ENCODE measurements around the gene FSD1.
"Not testable (repeated sequence)": the region's sequence is repeated elsewhere in the genome, so short reads cannot be mapped to it uniquely, and the experiment has no call there.

FSD1 gene

DNA sequence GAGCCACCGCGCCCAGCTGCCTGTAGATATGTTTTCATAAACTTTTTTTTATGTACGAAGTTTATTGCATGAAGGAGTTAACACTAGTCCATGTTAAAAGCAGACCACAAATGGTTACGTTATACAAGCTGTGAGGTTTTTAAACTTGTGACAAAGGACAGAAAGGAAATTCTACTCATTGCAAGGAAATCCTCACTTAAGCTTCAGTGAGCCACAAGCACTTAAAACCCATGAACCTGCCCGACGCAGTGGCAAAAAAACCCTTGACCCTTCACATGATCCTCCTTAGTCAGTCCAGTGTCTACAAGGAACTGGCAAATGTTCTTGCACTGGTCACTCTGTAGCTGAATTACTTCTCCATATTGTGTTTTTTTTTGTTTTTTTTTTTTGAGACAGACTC lies 43.1 kb downstream of the FSD1 start:
- DNase-seq = no peak

DNA sequence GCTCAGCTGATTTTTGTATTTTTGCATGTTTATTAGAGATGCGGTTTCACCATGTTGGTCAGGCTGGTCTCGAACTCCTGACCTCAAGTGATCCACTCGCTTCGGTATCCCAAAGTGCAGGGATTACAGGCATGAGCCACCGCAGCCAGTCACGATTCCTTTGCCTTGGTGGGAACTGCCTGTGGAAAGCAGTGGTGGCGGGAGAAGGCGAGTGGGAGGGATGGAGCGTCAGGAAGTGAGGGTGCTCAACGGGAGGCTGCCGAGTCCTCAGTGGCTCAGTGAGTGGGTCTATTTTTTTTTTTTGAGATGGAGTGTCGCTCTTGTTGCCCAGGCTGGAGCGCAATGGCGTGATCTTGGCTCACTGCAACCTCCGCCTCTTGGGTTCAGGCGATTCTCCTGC lies 44.8 kb downstream of the FSD1 start:
- not testable (repeated sequence) for DNase-seq

DNA sequence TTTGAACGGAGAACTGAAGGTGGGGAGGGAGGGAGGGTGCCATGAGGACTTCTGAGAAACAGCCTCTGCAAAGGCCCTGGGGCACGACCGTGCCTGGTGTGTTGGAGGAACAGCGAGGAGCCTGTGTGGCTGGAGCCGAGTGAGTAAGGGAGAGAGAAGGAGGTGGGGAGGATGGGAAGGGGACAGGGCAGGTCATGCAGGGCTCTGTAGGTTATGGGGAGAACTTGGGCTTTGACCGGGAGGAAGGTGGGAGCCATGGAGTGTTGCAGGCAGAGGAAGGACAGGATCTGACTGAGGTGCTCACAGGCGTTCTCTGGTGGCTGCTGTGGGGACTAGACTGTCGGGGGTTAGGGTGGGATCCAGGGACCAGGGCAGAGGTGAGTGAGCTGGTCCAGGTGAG lies 45.7 kb downstream of the FSD1 start:
- no peak for DNase-seq

DNA sequence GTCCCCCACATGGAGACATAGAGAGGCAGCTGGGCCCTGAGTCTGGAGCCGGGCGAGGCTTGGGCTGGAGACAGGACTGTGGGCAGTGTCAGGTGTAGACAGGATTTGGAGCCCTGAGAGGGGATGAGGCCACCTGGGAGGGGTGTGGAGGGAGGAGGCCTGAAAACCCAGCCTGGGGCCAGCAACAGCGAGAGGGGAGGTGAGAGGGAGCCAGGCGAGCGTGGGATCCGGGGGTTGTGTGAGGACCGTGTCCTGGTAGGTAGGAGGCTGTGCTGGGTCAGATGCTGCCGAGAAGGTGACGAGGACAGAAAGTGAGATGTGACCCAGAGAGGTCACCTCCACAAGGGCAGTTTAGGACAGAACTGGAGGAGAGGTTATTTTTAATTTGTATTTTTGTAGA lies 46.3 kb downstream of the FSD1 start:
- DNase-seq = no peak

DNA sequence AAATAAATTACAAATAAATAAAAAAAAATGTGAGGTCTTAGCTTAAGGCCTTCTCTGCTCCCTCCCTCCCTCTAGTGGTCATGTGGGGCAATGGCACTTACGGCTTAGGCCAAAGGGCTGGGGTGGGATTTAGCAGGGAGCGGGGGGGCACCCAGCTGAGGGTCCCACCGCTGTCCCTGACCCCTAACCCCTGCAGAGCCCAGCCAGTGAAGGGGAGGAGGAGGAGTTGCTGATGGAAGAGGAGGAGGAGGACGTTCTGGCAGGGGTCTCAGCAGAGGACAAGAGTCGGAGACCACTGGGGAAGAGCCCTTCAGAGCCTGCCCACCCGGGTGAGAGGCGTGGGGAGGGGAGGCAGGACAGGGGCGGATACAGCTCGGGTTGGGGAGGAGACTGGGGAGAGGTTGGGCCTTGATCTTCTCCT lies 48.3 kb downstream of the FSD1 start:
- peak in 1 of 2 experiments; percentile 18 for DNase-seq

DNA sequence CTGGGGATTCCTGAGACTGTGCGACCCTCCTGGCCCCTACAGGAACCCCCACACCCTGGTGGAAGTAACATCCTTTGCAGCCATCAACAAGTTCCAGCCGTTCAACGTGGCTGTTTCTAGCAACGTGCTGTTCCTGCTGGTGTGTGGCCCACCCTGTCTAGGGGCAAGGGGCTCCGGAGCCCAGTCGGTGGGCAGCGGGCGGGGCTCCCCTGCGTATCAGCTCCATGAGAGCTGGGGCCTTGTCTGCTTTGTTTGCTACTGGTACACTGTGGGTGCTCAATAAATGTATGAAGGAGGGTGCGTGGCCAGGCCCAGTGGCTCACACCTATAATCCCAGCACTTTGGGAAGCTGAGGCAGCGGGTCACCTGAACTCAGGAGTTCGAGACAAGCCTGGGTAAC lies 49.9 kb downstream of the FSD1 start:
- no peak for DNase-seq

DNA sequence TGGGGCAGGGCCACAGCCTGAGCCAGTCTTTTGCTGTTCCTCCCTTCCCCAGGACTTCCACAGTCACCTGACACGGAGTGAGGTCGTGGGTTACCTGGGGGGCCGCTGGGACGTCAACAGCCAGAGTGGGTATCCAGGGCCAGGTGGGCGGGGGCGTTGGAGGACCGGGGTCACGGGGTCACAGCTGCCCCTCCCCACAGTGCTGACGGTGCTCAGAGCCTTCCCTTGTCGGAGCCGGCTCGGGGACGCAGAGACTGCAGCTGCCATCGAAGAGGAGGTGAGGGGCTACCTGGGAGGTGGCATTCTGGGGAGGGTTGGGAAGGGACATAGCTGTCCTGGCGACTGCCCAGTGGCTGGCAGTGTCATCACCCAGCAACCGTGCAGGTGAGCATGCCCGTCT lies 50.5 kb downstream of the FSD1 start:
- no peak for DNase-seq

DNA sequence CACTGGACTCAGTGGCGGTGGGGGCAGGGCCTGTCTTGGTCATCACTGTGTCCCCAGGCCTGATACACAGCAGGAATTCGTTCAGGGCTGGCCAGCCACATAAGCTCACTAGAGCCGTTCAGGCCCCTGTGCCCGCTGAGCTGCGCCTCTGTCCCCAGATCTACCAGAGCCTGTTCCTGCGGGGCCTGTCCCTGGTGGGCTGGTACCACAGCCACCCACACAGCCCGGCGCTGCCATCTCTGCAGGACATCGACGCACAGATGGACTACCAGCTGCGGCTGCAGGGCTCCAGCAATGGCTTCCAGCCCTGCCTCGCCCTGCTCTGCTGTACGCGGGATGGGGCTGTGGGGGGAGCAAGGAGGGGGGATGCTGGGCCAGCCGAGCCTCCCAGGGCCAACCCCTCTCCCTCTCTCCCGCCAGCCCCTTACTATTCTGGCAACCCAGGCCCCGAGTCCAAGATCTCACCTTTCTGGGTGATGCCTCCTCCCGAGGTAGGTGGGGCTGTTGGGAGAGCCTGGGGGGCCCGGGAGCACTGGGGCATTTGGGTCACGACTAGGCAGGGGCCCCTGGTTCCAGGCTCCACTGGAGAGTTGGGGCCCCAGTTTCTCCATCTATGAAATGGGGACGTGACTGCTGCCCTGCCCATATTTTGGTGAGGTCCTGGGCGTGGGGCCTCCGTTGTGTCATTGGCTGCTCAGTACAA lies 52.8 kb downstream of the FSD1 start:
- DNase-seq = no peak

DNA sequence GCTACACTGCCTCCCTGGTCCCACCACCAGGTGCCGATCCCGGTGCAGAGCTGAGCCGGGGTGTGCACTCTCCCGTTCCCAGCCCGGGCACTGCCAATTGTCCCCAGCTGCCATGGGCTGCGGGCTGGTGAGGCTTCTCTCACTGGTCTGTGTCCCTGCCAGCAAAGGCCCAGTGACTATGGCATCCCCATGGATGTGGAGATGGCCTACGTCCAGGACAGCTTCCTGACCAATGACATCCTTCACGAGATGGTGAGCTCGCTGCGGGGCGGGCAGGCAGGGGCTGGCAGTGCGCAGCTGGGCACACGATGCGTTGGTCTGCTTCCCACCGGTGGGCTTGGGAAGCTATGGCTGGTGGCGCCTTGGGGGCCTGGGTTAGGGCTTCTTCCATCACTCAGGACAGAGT lies 53.5 kb downstream of the FSD1 start:
- no peak for DNase-seq

DNA sequence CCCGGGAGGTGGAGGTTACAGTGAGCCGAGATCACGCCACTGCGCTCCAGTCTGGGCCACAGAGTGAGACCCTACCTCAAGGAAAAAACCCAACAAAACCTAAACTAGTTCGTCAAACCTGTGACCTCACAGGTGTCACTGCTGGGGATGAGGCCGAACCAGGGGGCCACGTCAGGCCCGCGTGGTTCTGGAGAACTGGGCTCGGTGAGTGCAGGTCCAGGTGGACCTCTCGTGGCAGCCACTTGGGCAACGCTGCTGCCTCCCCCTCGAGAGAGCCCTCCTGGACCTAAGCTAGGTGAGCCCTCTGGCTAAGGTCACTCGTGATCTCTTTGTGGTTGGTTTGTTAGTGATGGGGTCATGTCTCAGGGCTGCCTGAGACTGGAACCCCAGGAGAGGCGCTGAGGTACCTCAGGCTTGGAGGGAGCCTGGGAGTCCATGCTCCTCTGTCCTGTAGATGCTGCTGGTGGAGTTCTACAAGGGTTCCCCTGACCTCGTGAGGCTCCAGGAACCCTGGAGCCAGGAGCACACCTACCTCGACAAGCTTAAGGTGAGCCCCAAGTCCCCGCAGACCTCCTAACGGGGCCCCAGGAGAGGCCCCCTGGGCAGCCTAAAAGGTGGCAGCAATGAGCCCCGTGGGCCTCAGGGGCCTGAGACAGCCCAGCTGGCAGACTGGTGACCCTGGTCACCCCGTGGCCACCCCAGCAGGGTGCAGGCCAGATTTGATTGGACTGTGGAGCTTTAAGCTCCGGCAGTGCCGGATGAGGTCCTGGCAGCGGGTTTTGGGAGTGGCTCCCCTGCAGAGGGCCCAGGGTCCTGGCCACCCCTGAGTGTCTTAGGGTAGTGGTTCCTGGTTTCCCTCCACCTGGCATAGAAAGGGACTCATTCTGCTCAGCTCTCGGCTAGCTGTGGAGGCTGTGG lies 54.6 kb downstream of the FSD1 start:
- DNase-seq = no peak

DNA sequence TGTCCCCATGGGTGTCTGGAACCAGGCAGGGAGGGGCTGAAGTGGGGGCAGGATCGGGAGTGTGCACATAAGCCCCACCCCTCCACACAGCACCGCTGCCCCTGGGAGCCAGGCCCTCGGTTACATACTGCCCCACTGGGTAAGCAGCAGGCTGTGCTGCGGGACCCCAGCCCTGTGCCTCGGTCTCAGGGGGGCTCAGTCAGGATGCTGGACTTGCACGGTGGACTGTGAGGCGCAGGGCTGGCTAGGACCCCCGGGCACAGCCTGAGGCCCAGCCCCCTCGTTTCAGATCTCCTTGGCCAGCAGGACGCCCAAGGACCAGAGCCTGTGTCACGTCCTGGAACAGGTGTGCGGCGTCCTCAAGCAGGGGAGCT lies 55.2 kb downstream of the FSD1 start:
- no peak for DNase-seq

DNA sequence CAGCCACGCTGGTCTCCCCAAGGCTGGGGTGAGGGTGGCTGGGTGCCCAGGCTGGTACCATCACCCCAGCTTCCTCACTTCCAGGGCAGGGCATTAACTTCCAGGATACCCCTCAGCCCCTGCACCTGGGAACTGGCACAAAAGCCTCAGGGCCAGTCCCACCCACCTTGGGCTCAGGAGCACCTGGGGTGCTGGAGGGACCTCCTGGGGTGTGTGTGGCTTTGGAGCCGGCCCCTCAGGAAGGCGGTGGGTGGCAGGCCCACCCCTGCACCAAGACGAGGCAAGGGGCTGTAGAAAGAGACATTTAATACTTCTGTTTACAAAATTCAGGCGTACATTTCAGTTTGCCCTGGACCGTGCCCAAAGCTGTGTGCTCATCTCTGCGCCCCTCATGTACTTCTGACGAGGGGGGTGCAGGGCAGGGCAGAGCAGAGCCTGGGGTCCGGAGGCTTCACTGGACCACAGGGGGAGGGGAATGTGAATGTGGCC lies 55.7 kb downstream of the FSD1 start:
- DNase-seq = no peak

DNA sequence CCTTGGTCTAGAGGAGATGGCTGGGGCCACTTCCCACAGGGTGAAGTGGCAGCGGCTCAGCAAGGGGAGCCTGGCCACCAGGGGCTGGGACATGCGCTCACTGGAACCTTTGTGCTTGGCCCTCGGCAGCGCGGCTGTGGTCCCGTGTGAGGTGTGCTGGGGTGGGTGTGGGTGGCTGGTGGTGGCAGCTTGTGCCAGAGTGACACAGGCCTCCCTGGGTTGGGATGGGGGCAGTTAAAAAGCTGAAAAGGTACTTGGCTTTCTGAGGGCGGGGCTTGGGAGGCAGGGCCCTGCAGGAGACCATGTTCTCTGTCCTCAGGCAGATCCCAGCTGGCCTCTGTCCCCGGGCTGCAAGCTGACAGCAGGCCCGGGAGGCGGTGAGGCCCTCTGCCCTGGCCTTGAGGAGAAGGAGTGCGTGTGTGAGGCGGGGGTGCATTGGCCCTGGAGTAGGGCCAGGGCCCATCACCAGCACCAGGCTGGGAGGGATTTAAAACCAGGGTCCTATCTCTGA lies 56.3 kb downstream of the FSD1 start:
- no peak for DNase-seq

DNA sequence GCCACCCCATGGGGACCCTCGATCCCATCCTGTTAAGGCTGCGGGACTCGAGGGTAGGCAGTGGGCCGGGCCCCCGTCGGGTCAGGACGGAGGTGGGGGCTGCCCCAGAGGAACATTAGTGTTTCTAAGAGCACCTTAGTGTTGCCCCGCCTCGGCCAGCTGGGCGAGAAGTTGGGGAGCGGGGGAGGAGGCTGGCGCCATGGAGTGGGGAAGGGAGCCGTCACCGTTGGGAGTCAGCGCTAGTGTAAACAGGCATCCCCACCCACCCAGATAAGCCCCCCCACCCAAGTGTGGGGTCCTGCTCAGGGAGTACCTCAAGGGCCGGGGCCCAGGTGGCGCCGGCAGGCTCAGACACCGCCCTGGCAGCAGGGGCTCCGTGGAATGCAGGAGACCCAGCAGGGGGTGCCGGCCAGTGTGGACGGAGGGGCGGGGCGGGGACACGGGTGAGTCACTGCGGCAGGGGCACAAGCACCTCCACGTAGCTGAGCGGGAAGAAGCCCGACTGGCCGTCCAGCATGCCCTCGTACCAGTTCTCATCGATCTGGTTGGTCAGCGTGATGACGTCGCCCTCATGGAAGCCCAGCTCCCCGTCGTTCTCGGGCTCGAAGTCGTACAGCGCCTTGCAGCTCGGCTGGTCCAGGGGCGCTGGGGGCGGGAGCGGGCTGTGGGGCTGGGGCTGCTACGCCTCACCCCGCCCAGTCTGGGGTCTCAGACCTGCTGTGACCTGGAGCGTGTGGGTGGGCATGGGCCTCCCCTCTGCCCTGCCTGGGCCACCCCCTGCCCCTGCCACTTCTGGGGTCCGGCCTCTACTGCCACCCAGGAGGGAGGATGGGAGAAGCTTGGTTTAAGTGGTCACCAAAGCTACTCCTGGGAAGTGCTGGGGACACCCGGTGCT lies 57.0 kb downstream of the FSD1 start:
- DNase-seq = no peak

DNA sequence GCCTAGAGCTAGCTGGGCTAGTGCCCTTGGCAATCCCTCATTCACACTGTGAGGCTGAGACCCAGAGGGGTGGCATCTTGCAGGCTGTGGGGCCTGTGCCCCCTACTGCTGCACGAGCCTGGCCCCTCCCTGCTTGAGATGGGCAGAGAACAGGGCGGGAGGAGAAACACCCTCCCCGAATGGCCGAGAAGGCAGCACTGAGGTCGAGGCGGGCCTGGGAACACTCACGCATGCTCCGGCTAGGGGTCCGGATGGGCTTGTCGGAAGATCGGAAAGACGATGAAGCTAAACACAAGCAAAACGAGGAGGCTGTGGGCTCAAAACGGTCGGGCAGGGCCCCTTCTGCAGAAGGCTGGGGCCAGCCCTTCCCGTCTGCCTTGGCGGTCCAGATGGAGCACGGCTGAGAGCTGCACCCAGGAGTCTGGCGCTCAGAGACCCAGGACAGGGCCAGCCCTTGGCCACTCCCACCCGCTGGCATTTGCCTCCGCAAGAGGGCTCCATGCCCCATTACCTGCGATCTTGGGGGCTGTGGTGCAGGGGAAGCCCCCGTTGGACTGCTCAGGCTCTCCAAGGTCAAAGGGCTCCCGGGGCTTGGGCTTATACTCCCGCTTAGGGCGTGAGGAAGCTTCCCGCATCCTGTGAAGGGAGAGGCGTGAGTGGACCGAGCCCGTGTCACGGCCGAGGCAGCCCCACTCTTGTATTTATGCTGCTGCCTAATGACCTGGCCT lies 57.9 kb downstream of the FSD1 start:
- DNase-seq = no peak

DNA sequence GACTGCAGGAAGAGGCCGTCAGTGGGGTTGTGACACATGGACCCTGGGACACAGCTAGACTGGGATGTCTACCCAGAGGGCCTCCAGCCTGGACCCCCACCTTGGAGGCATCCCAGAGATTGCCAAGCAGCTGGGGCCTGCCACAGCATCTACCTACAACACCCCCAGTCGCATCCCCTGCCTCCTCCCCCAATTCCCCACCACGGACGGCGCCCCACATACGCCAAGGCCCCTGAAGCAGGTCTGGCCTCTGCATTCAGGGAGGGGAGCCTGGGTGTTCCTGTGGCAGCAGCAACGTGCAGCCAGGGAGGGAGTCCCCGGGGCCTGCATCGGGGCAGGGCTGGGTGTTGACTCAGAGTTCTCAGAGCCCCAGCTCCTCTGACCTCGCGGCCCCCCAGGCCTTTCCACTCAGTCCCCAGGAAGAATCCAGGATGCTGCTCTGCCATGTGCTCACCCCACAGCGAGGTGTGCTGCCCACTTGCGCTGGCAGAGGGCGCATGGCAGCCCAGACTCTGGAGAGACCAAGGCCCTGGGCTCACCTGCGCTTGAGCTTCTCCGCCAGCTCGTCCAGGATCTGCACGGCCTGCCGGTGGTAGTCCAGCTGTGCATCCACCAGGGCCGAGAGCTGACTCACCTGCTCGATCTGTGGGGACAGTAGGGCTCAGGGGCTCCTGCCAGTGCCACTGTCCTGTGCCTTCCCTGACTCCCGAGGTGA lies 58.6 kb downstream of the FSD1 start:
- no peak for DNase-seq

DNA sequence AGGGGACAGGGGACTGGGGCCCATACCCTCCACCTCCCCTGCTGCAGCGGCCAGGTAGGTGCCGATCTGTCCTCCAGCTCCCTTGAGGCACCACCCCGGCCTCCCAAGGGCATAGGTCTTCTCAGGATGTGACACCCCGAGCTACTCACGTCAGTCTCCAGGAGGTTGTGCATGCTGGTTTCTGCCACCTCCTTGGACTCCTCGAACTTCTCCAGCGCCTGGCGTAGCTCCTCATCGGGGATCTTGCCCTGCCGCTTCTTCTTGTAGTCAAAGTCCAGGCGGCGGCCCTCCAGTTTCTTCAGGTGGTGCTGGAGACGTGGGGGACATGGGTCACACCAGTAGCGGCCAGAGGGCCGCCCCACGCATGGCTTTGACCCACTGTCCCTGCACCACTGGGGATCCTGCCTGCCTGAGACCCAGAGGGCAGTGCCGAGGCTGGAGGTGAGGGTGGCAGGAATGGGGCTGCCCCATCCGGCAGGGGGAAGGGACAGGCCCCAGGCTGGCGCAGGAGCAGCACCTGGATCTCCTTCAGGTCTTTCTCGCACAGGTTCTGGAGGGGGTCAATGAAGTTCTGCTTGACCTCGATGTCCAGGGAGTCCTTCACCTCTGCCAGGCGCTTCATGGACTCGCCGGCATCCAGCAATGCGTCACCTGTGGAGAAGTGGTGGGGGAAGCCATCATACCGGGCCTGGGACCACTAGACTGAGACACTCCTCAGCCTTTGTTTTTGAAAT lies 59.3 kb downstream of the FSD1 start:
- no peak for DNase-seq

DNA sequence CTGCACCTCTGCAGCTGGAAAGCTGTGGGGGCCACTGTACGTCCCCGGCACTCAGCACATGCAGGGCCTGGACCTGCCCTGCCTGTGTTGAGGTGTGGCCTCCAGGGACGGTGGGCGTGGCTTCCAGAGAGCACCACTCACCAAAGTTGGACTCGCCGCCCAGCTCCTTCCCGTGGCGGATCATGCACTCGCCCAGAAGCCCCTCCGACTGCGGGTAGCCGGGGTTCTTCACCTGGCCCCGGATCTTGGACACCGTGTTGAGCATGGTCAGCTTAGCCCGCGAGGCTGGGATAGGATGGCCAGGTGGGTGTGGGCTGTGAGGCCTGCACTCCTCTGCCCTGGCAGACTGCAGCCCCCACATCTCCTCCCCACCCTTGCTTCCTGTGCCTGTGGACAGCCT lies 60.9 kb downstream of the FSD1 start:
- DNase-seq = no peak

DNA sequence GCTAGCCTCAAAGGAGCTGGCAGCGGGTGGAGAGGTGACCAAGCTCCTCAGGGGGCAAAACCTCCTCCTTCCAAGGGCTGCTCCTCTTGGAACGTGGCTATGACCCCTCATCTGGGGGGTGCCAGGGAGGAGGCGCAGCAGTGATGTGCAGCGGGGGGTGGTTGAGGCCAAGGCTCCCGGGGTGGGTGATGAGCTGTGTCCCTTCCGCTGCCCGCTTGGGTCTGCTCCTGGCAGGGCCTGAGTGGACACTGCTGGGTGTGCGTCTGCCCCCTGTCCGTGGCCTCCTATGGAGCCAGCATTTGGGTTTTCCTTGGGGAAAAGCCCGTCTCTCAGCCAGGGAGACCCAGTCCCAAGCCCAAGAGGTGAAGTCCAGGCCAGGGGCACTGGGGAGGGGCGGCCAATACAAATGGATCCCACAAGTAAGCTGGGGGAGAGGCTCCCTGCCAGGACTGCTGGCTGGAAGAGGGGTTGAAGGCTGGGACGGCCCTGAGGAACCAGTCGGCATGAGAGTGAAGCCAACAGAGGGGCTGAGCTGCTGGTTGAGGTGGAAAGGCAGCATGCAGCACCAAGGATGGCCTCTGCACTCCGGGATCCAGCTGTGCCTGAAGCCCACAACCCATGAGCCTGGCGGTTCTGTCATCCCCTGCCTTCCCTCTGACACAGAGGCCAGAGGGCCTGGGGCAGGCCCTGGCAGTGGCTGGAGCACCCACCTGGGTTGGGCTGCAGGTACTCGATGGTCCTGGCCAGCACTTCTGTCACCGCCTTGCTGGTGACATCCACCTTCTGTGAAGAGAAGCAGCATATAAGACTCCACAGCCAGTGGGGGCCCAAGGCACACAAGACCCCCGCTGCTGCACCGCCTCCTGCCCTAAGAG lies 61.6 kb downstream of the FSD1 start:
- DNase-seq = no peak

Measured in NCI-H2081 (cell line).